Caco-2 (cell line): ENCODE measurements around the gene PBX1. TPM values are rescaled to one million over a fixed set of nuclear protein-coding genes. Genes with fewer than 3 reads are reported as not detected.

Source experiments
- BruUV-seq: library from RNA; stranded (reverse); fragments of 400-500 nt; replicated peaks from 2 replicates; lab custom pipeline; 2021; lab: Mats Ljungman, UMichigan
- CTCF ChIA-PET: fragments of 300-600 bp; sonication (Branson Sonifier 250); formaldehyde crosslinking; loops from one replicate; lab custom pipeline; 2022; ENCODE audit warnings: antibody characterized with exemption; lab: Charles Lee
- POLR2A ChIA-PET: fragments of 300-600 bp; sonication (Branson Sonifier 250); formaldehyde crosslinking; loops from one replicate; lab custom pipeline; 2022; ENCODE audit warnings: antibody characterized with exemption; lab: Charles Lee
- DNase-seq, 2 experiments: peaks; one replicate each; pipeline versions ENCODE4 v3.0.0 to v3.0.0-alpha.2; 2020 to 2022
- H3K27me3 ChIP-seq: replicated peaks from 2 replicates; pipeline ENCODE4 v1.6.0; 2011; ENCODE audit warnings: low read length; ENCODE audit not compliant: control insufficient read depth, insufficient read depth
- H3K36me3 ChIP-seq: 2 replicates; pipeline ENCODE4 v1.5.1; 2011; ENCODE audit warnings: low read length; ENCODE audit not compliant: control insufficient read depth, insufficient read depth
- H3K4me1 ChIP-seq: fragments of 250-450 bp; sonication (Bioruptor Pico); 2 replicates; pipeline ENCODE4 v1.5.1; 2020; ENCODE audit warnings: mild to moderate bottlenecking
- H3K4me3 ChIP-seq: 2 replicates; pipeline ENCODE4 v1.5.1; 2011; ENCODE audit warnings: low read depth, mild to moderate bottlenecking, control low read depth, low read length
- H3K9me3 ChIP-seq: fragments of 250-450 bp; sonication (Bioruptor Pico); 2 replicates; pipeline ENCODE4 v1.5.1; 2020; ENCODE audit warnings: mild to moderate bottlenecking, moderate library complexity
- H3K27ac Mint-ChIP-seq: one replicate; pipeline ENCODE4 v1.8.0; 2022; ENCODE audit warnings: mixed read lengths; ENCODE audit not compliant: unreplicated experiment
- H3K27me3 Mint-ChIP-seq: one replicate; pipeline ENCODE4 v1.8.0; 2022; ENCODE audit warnings: mixed read lengths; ENCODE audit not compliant: insufficient read depth, unreplicated experiment
- H3K36me3 Mint-ChIP-seq: one replicate; pipeline ENCODE4 v1.8.0; 2022; ENCODE audit warnings: mild to moderate bottlenecking, mixed read lengths; ENCODE audit not compliant: insufficient read depth, unreplicated experiment
- H3K4me1 Mint-ChIP-seq: one replicate; pipeline ENCODE4 v1.8.0; 2022; ENCODE audit warnings: low read depth, mixed read lengths; ENCODE audit not compliant: unreplicated experiment
- H3K4me3 Mint-ChIP-seq: one replicate; pipeline ENCODE4 v1.8.0; 2022; ENCODE audit warnings: mild to moderate bottlenecking, moderate library complexity, mixed read lengths; ENCODE audit not compliant: unreplicated experiment
- H3K9me3 Mint-ChIP-seq: one replicate; pipeline ENCODE4 v1.8.0; 2022; ENCODE audit warnings: mixed read lengths; ENCODE audit not compliant: unreplicated experiment
- CTCF ChIP-seq, 2 experiments: fragments of 200-600 bp in 1 of 2; IDR thresholded peaks; 1 replicate in 1 of 2; 2 replicates in 1 of 2; pipeline versions ENCODE4 v1.5.1 to v1.8.0; 2011 to 2022; ENCODE audit warnings: antibody characterized with exemption in 1 of 2, control low read depth in 1 of 2, inconsistent platforms in 1 of 2, low read depth in 1 of 2, low read length in 1 of 2, mild to moderate bottlenecking in 1 of 2, moderate library complexity in 1 of 2; ENCODE audit not compliant: insufficient read depth in 1 of 2, severe bottlenecking in 1 of 2, unreplicated experiment in 1 of 2
- intact Hi-C: fragments of 100-400 bp; cut with micrococcal nuclease; formaldehyde crosslinking; loops from one replicate; pipeline ENCODE4 v1.10.0; 2022; ENCODE audit not compliant: unreplicated experiment
- total RNA-seq: library from RNA; stranded (reverse); gene quantifications from 2 replicates; pipeline ENCODE4 v1.2.3, GENCODE V29; 2022

The PBX1 gene
- total RNA-seq, 1 experiment from 2014 or later, result 103 TPM

- Histone ChIP-seq H3K4me3 (no peak overlapping the region), H3K9me3 (no peaks in the 10 kb centered on the region), H3K36me3 (no peaks in the 10 kb centered on the region; the same call in 1 of the 2 replicates), H3K4me1 (peaks cover 36% of the 10 kb centered on the region), H3K27me3 (no peaks in the 10 kb centered on the region)
- Mint-ChIP-seq H3K36me3 (peaks cover 7% of the 10 kb centered on the region), H3K27ac (no peak overlapping the region), H3K27me3 (no peaks in the 10 kb centered on the region), H3K9me3 (no peaks in the 10 kb centered on the region), H3K4me1 (peaks cover 26% of the 10 kb centered on the region), H3K4me3 (no peak overlapping the region)
- intact Hi-C loops, result loop anchor here (5.0 to 10.0 kb wide), 4 partner anchors 72 to 285 kb away; no protein-coding TSS in a partner anchor
- POLR2A ChIA-PET, result no interaction called here
- no peak for TF ChIP-seq CTCF (IDR thresholded peaks at IDR 0.05; ENCODE audit: insufficient read depth in 1 of 2, low read depth in 1 of 2, low read length in 1 of 2, severe bottlenecking in 1 of 2, unreplicated experiment in 1 of 2)
- no peak for DNase-seq
- BruUV-seq, result no TSS peak
- CTCF ChIA-PET, result no interaction called here
These were observed 220.4 kb downstream of the PBX1 start for GRCh38 chr1:164779376-164779775.

GRCh38 chr1:164780111-164780812 is 221.3 kb downstream of the PBX1 start:
- peaks cover 27% of the 10 kb centered on the region for H3K4me1 ChIP-seq
- POLR2A ChIA-PET, result no interaction called here
- Mint-ChIP-seq H3K4me1 (peaks cover 17% of the 10 kb centered on the region), H3K27ac (no peak overlapping the region), H3K9me3 (no peaks in the 10 kb centered on the region), H3K27me3 (no peaks in the 10 kb centered on the region), H3K4me3 (no peak overlapping the region), H3K36me3 (peaks cover 2% of the 10 kb centered on the region)
- no peak for TF ChIP-seq CTCF (IDR thresholded peaks at IDR 0.05; ENCODE audit: insufficient read depth in 1 of 2, low read depth in 1 of 2, low read length in 1 of 2, severe bottlenecking in 1 of 2, unreplicated experiment in 1 of 2)
- no peaks in the 10 kb centered on the region for H3K9me3 ChIP-seq
- no peak overlapping the region for H3K4me3 ChIP-seq
- intact Hi-C loops, result no loop called here
- DNase-seq, result no peak
- CTCF ChIA-PET, result no interaction called here
- no peaks in the 10 kb centered on the region for H3K27me3 ChIP-seq
- no peaks in the 10 kb centered on the region; the same call in 1 of the 2 replicates for H3K36me3 ChIP-seq
- BruUV-seq, result no TSS peak

GRCh38 chr1:164780863-164781262 is 221.9 kb downstream of the PBX1 start:
- DNase-seq, result no peak
- no peak overlapping the region for H3K4me3 Mint-ChIP-seq
- Histone ChIP-seq H3K27me3 (no peaks in the 10 kb centered on the region), H3K9me3 (no peaks in the 10 kb centered on the region), H3K4me1 (peaks cover 24% of the 10 kb centered on the region), H3K4me3 (no peak overlapping the region), H3K36me3 (no peaks in the 10 kb centered on the region; the same call in 1 of the 2 replicates)
- H3K4me1 Mint-ChIP-seq, result peaks cover 12% of the 10 kb centered on the region
- intact Hi-C loops, result no loop called here
- POLR2A ChIA-PET, result no interaction called here
- H3K9me3 Mint-ChIP-seq, result no peaks in the 10 kb centered on the region
- no peaks in the 10 kb centered on the region for H3K27me3 Mint-ChIP-seq
- CTCF ChIA-PET, result no interaction called here
- TF ChIP-seq CTCF (IDR thresholded peaks at IDR 0.05; ENCODE audit: insufficient read depth in 1 of 2, low read depth in 1 of 2, low read length in 1 of 2, severe bottlenecking in 1 of 2, unreplicated experiment in 1 of 2), result no peak
- H3K27ac Mint-ChIP-seq, result no peak overlapping the region
- no peaks in the 10 kb centered on the region for H3K36me3 Mint-ChIP-seq
- no TSS peak for BruUV-seq
